Activated T-helper 17 cell treated with anti-CD3 and anti-CD28 coated beads, Interleukin-2, amount 50 U/mL, for 72 hours (primary cell): ENCODE data around the gene MOCS1. TPM values are rescaled to one million over a fixed set of nuclear protein-coding genes. Genes with fewer than 3 reads are reported as not detected.

Experiments used
- ATAC-seq: fragments of 150-1000 bp; cut with Tn5 transposase; replicated peaks from 2 replicates; pipeline ENCODE4 v1.10.0; 2021; ENCODE audit warnings: mild to moderate bottlenecking, moderate library complexity
- H3K27ac Mint-ChIP-seq: one replicate; pipeline ENCODE4 v1.8.0; 2022; ENCODE audit warnings: mixed read lengths
- H3K27me3 Mint-ChIP-seq: one replicate; pipeline ENCODE4 v1.8.0; 2022; ENCODE audit warnings: mixed read lengths
- H3K36me3 Mint-ChIP-seq: one replicate; pipeline ENCODE4 v1.8.0; 2022; ENCODE audit warnings: low read depth, mild to moderate bottlenecking, mixed read lengths
- H3K4me1 Mint-ChIP-seq: one replicate; pipeline ENCODE4 v1.8.0; 2022; ENCODE audit warnings: mixed read lengths
- H3K4me3 Mint-ChIP-seq: one replicate; pipeline ENCODE4 v1.8.0; 2022; ENCODE audit warnings: mild to moderate bottlenecking, mixed read lengths
- H3K9me3 Mint-ChIP-seq: one replicate; pipeline ENCODE4 v1.8.0; 2022; ENCODE audit warnings: mixed read lengths
- total RNA-seq, 2 donors: library from RNA; stranded (reverse); gene quantifications; one replicate each; pipeline ENCODE4 v1.2.3, GENCODE V29; 2022

MOCS1 gene
- total RNA-seq, 2 donors from 2014 or later: 0.65 to 1.1 TPM

DNA sequence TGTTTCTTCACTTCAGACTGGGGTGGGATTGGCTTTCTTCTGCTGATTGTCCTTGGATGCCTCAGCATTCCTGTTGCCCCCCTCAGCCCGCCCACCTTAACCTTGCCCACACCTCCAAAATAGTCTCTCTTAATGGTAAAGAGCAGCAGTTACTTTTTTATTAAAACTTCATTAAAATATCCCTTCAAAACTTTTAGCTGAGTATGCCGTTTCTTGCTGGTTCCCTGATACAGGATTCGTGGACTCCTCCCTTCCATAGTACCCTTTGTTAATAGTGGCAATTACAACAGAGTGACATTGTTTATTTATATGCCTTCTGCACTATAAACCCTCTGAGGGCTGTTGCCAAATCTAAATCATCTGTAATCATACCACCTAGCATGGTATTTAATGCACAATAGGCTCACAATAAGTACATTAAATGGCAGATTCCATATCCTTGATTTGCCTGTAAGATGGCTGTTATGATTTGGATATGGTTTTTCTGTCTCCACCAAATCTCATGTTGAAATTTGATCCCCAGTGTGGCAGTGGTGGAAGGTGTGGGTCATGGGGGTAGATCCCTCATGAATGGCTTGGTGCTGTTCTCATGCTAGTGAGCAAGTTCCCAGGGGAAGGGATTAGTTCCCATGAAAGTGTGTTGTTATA, 3.5 kb upstream of the MOCS1 start:
- H3K9me3 Mint-ChIP-seq: no peaks in the 10 kb centered on the region
- no peak for ATAC-seq
- peaks cover 4% of the 10 kb centered on the region for H3K4me1 Mint-ChIP-seq
- H3K27ac Mint-ChIP-seq: no peak overlapping the region
- H3K36me3 Mint-ChIP-seq: no peaks in the 10 kb centered on the region
- no peak overlapping the region for H3K4me3 Mint-ChIP-seq
- H3K27me3 Mint-ChIP-seq: peaks cover 23% of the 10 kb centered on the region

DNA sequence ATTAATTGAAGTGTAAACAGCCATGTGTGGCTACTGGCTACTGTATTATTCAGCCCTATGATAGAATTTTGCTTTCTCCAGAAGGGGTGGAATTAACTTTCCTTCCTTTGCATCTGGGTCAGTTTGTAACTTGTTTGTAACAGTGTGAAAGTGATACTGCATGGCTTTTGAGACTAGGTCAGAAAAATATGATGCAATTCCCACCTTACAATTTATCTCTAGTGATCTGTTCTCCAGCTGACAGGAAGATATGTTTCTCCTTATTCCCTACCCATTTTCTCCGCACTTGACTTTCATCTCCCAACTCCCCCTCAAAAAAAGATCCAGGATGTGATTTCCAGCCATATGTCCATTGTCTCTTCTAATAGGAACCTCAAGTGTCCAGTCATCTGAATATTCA, 2.6 kb upstream of the MOCS1 start:
- H3K27ac Mint-ChIP-seq: no peak overlapping the region
- H3K4me3 Mint-ChIP-seq: no peak overlapping the region
- H3K36me3 Mint-ChIP-seq: no peaks in the 10 kb centered on the region

DNA sequence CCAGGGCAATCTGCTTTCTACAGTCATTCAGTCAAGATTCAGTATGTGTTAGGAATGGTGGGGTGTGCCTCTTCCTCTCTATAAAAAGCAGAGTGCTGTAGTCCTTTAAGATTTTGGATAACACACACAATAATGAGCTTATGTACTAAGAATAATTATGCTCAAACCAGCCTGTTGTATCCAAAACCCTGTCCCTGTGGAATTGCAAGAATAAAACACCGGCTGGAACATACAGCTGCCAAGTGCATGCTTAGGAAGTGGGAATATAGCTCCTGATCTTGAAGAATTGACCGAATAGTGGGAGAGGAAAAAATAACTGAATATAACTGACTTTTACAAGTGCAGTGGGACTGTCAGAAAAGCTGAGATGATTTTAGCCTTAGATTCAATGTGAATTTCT, 979 bp upstream of the MOCS1 start:
- peaks cover 4% of the 10 kb centered on the region for H3K4me1 Mint-ChIP-seq
- no peaks in the 10 kb centered on the region for H3K9me3 Mint-ChIP-seq
- no peaks in the 10 kb centered on the region for H3K36me3 Mint-ChIP-seq
- ATAC-seq: no peak
- H3K27me3 Mint-ChIP-seq: peaks cover 27% of the 10 kb centered on the region
- H3K27ac Mint-ChIP-seq: no peak overlapping the region
- H3K4me3 Mint-ChIP-seq: no peak overlapping the region

More for the DNA sequence above, 2.6 kb upstream of the MOCS1 start:
- Mint-ChIP-seq H3K27me3 (peaks cover 26% of the 10 kb centered on the region), H3K9me3 (no peaks in the 10 kb centered on the region), H3K4me1 (peaks cover 4% of the 10 kb centered on the region)
- ATAC-seq: no peak

DNA sequence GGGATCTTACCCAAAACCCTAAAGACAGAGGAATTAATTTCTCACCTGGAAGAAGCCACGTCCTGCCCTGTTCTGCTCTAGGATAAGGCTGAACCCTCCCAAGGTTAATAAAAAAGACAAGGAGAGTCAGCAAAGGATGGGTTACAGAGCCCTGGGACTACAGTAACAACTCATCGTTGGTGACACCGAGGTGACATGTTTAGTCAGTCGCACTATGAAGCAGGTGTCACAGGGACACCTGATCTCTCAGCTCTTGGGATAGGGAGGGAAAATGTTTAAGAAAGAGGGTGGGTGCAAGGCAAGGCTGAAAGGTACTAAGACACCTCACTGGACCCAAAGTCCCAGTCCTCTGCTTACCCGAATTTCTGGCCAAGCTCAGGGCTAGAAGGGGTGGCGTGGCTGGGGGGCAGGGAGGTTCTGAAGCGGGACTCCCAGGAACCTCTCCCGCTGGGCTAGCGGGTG, 562 bp downstream of the MOCS1 start:
- H3K9me3 Mint-ChIP-seq: no peaks in the 10 kb centered on the region
- no peaks in the 10 kb centered on the region for H3K36me3 Mint-ChIP-seq
- peaks cover 4% of the 10 kb centered on the region for H3K4me1 Mint-ChIP-seq
- H3K27me3 Mint-ChIP-seq: peaks cover 32% of the 10 kb centered on the region
- H3K4me3 Mint-ChIP-seq: peak overlapping the region; percentile 71
- ATAC-seq: peak; percentile 62
- H3K27ac Mint-ChIP-seq: no peak overlapping the region

GRCh38 chr6:39932386-39932910, 1.8 kb downstream of the MOCS1 start:
- H3K4me3 Mint-ChIP-seq: no peak overlapping the region
- peaks cover 29% of the 10 kb centered on the region for H3K27me3 Mint-ChIP-seq
- H3K9me3 Mint-ChIP-seq: no peaks in the 10 kb centered on the region
- H3K36me3 Mint-ChIP-seq: no peaks in the 10 kb centered on the region
- H3K27ac Mint-ChIP-seq: no peak overlapping the region
- peaks cover 4% of the 10 kb centered on the region for H3K4me1 Mint-ChIP-seq
- ATAC-seq: no peak

DNA sequence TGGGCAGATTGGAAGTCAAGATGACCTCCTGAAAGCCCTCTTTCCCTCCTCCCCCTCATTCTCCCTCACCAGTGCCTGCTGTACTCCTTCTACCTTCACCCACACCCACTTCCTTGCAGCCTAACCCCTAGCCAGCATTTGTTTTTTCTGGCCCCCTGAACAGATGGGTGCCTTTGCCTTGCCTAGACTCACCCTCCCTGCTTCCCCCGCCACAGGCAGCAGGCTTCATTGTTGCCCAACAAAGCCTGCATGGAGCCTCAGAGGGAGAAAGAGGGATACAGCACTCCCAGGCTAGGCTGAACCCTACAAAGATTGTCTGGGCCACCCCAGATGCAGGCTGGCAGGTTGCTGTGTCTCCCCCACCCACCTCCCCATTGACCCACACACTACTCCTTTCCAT, 2.7 kb downstream of the MOCS1 start:
- H3K27ac Mint-ChIP-seq: no peak overlapping the region
- peaks cover 4% of the 10 kb centered on the region for H3K4me1 Mint-ChIP-seq
- ATAC-seq: no peak
- H3K36me3 Mint-ChIP-seq: no peaks in the 10 kb centered on the region
- H3K27me3 Mint-ChIP-seq: peaks cover 25% of the 10 kb centered on the region
- H3K4me3 Mint-ChIP-seq: no peak overlapping the region
- H3K9me3 Mint-ChIP-seq: no peaks in the 10 kb centered on the region

DNA sequence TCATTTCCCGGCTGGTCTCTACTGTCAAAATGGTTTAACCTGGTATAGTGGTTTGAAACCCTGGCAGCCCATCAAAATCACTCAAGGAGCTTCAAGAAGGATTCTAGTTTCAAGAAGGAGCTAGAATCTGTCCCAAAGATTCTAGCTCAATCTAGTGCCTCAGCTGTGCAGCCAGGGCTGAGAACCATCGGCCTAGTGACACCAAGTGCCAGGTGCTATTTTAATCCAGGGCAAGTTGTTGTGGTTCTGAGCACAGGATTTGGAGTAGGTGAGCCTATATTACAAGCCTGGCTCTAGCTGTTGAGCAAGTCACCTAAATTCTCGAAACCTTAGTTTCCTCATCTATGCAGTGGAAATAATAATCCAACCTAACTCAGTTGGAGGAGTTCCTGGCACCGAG, 3.7 kb downstream of the MOCS1 start:
- no peak for ATAC-seq
- peaks cover 5% of the 10 kb centered on the region for H3K9me3 Mint-ChIP-seq
- peaks cover 23% of the 10 kb centered on the region for H3K27me3 Mint-ChIP-seq
- H3K4me1 Mint-ChIP-seq: peaks cover 4% of the 10 kb centered on the region
- H3K27ac Mint-ChIP-seq: no peak overlapping the region
- H3K36me3 Mint-ChIP-seq: no peaks in the 10 kb centered on the region
- H3K4me3 Mint-ChIP-seq: no peak overlapping the region

- H3K4me1 Mint-ChIP-seq: peaks cover 4% of the 10 kb centered on the region
- no peak for ATAC-seq
These were observed 4.4 kb downstream of the MOCS1 start for GRCh38 chr6:39929733-39930461.

DNA sequence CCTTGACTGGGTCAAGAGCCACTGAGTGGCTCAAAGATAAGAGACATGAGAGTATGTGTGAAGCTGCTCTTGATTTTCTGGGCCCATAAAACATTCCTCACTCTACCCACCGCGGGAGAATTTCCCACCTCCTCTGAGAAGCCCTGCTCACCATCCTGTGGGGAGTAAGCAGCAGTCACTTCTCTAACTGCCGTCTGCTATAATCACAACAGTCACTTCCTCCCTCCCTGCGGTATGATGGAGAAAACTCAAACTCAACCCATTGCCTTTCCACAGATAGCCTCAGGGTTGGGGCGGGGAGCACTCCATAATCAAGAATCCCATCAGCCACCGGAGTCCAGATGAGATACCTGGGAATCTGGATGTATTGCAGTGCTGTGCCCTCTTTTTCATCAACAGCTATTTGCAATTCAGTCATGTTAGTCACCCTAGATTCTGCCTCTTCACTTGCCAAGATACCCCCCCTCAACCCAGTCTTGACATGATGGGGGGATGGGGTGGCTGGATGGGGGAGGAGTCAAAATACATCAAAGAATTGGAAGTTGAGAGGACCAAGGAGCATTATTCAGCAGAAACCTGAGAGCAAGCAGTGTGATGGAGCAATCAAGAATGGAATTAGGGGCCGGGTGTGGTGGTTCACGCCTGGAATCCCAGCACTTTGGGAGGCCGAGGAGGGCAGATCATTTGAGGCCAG, 5.1 kb downstream of the MOCS1 start:
- no peak overlapping the region for H3K4me3 Mint-ChIP-seq
- no peaks in the 10 kb centered on the region for H3K36me3 Mint-ChIP-seq
- peaks cover 4% of the 10 kb centered on the region for H3K4me1 Mint-ChIP-seq
- H3K9me3 Mint-ChIP-seq: peaks cover 5% of the 10 kb centered on the region
- peaks cover 17% of the 10 kb centered on the region for H3K27me3 Mint-ChIP-seq
- no peak overlapping the region for H3K27ac Mint-ChIP-seq
- ATAC-seq: no peak

More at GRCh38 chr6:39929733-39930461, 4.4 kb downstream of the MOCS1 start:
- H3K4me3 Mint-ChIP-seq: no peak overlapping the region
- peaks cover 5% of the 10 kb centered on the region for H3K9me3 Mint-ChIP-seq
- H3K36me3 Mint-ChIP-seq: no peaks in the 10 kb centered on the region
- peaks cover 17% of the 10 kb centered on the region for H3K27me3 Mint-ChIP-seq
- no peak overlapping the region for H3K27ac Mint-ChIP-seq

DNA sequence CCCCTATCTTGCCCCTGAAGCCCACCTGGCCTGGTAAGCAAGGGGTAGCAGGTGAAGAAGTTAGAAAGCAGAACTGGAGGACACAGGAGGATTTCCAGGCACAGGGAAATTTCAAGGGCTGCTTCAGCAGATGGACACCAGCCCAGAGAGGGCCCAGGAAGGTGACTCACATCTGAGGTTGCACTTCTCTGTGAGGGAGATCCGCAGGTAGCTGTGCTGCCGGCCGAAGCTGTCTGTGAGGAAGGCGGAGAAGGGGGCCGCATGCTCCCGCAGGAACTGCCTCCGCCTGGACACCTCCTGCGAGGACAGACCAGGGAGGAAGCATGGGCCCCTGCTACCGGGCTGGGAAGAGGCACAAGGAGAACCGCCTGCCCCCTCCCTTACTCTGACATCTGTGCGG, 7.1 kb downstream of the MOCS1 start:
- ATAC-seq: no peak
- Mint-ChIP-seq H3K27me3 (peaks cover 9% of the 10 kb centered on the region), H3K9me3 (peaks cover 5% of the 10 kb centered on the region), H3K4me1 (no peaks in the 10 kb centered on the region), H3K4me3 (no peak overlapping the region), H3K27ac (no peak overlapping the region), H3K36me3 (no peaks in the 10 kb centered on the region)

DNA sequence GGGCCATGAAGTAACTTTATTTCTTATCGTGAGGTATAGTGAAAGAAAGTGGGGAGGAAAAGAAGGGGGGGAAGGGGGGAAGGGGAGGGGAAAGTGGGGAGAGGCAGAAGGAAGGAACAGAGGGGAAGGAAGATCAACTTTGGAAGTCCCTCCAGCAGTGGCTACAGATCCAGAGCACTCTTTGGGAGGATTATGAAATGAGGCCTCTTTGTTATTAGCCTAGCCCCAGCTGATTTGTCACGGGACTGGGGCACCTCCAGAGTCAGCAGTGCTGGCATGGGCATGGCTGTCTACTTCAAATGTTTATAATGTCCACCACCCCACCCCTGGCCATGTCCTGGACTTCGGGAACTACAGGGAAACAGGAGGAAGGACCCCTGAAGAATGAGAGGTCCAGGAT, 7.6 kb downstream of the MOCS1 start:
- Mint-ChIP-seq H3K9me3 (peaks cover 5% of the 10 kb centered on the region), H3K4me1 (no peaks in the 10 kb centered on the region), H3K27me3 (peaks cover 6% of the 10 kb centered on the region), H3K4me3 (no peak overlapping the region), H3K36me3 (no peaks in the 10 kb centered on the region), H3K27ac (no peak overlapping the region)
- no peak for ATAC-seq

DNA sequence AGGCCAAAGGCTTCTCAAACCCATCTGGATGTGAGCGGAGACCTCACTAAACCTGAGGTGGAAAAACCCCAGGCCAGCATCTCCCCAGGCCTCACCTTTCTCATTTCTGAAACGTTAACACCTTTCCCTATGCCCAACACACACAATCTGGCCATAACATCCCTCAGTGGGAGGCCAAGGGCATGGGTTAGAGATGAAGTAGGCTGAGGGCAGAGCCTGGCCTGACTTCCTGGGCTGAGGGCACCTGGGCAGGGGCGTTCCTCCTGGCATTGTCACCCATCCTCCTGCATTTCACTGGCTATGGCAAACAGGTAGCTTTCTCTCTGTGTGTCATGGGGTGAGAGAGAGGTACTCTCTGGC, 8.4 kb downstream of the MOCS1 start:
- Mint-ChIP-seq H3K4me3 (no peak overlapping the region), H3K27me3 (peaks cover 6% of the 10 kb centered on the region), H3K27ac (no peak overlapping the region), H3K36me3 (no peaks in the 10 kb centered on the region), H3K9me3 (peaks cover 5% of the 10 kb centered on the region), H3K4me1 (no peaks in the 10 kb centered on the region)
- ATAC-seq: no peak

DNA sequence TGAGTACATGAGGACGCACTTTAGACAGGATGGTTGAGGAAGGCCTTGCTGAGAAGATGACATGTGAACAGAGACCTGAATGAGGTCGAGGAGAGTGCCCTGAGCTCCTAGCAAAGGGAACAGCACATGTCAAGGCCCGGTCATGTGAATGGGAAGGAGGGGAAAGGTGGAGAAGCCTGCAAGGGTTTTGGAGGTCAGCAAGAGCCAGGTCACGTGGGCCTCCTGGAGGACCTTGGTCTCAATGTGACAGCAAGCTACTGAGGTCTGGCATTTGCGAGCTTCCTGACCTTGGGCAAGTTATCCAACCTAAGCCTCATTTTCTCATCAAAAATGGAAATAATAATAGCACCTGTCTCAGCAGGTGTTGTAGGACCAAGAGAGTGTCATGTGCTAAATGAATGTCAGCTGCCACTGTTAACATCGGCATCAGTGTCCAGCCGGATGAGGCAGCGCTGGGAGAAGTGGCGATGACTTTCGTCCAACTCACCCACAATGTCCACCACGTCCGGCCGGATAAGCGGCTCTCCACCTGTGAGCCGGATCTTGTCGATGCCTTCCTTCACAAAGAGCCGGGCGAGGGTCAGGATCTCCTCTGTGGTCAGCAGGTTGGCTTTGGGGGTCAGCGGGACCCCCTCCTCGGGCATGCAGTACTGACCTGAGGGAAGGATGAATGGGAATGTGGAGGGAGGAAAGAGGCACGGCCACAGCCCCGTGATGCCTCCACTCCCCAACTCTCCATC, 8.9 kb downstream of the MOCS1 start:
- no peak overlapping the region for H3K27ac Mint-ChIP-seq
- no peaks in the 10 kb centered on the region for H3K36me3 Mint-ChIP-seq
- H3K4me3 Mint-ChIP-seq: no peak overlapping the region
- no peak for ATAC-seq
- H3K27me3 Mint-ChIP-seq: peaks cover 6% of the 10 kb centered on the region
- H3K4me1 Mint-ChIP-seq: no peaks in the 10 kb centered on the region
- H3K9me3 Mint-ChIP-seq: peaks cover 5% of the 10 kb centered on the region

DNA sequence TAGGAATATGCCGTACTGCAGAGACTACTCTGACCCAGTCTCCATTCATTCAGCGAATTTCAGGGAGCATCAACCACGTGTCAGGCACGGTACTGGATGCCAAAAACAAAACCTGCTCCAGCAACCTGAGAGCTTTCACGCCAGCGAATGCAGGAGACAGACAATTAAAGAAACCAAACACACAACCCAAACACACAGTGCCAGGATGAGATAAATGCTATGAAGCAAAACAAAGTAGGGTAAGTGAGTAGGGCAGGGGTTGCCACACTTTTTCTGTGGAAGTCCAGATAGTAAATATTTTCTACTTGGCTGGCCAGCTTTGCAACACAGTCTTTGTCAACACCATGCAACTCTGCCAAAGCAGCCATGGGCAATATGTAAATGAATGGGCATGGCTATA, 10.0 kb downstream of the MOCS1 start:
- Mint-ChIP-seq H3K4me1 (no peaks in the 10 kb centered on the region), H3K4me3 (no peak overlapping the region), H3K9me3 (peaks cover 5% of the 10 kb centered on the region), H3K27me3 (peaks cover 4% of the 10 kb centered on the region), H3K27ac (no peak overlapping the region), H3K36me3 (no peaks in the 10 kb centered on the region)
- no peak for ATAC-seq
